Neural cell (in vitro differentiated cells): ENCODE measurements around the gene GABPA. TPM values are rescaled to one million over a fixed set of nuclear protein-coding genes. Genes with fewer than 3 reads are reported as not detected.

ENCODE experiments used
- H2AFZ ChIP-seq: fragments of 200-600, 300-800 bp; sonication (generic), shearing (Covaris generic); 2 replicates; pipeline ENCODE4 v1.6.0; 2014; ENCODE audit warnings: low read depth, mild to moderate bottlenecking, antibody characterized with exemption, low read length, moderate library complexity
- H3F3A ChIP-seq: fragments of 200-600 bp; shearing (Covaris generic); 2 replicates; pipeline ENCODE4 v1.6.1; 2016; ENCODE audit warnings: mild to moderate bottlenecking, moderate library complexity, mixed read lengths, antibody characterized with exemption, low read length; ENCODE audit not compliant: insufficient read depth, poor library complexity, severe bottlenecking
- H3K27ac ChIP-seq: fragments of 200-600, 300-800 bp; sonication (generic), shearing (Covaris generic); 2 replicates; pipeline ENCODE4 v1.5.1; 2014; ENCODE audit warnings: mild to moderate bottlenecking, low read length, moderate library complexity
- H3K27me3 ChIP-seq: fragments of 300-800, 200-600 bp; sonication (generic), shearing (Covaris generic); 2 replicates; pipeline ENCODE4 v1.6.0; 2014; ENCODE audit warnings: mild to moderate bottlenecking, low read depth, low read length, moderate library complexity; ENCODE audit not compliant: insufficient read depth
- H3K36me3 ChIP-seq: fragments of 300-800, 200-600 bp; sonication (generic), shearing (Covaris generic); 2 replicates; pipeline ENCODE4 v1.5.1; 2014; ENCODE audit warnings: mild to moderate bottlenecking, antibody characterized with exemption, low read length, moderate library complexity; ENCODE audit not compliant: insufficient read depth
- H3K4me2 ChIP-seq: fragments of 300-800, 200-600 bp; sonication (generic), shearing (Covaris generic); 2 replicates; pipeline ENCODE4 v1.6.0; 2014; ENCODE audit warnings: mild to moderate bottlenecking, low read length
- H3K4me3 ChIP-seq: fragments of 300-800, 200-600 bp; sonication (generic), shearing (Covaris generic); 2 replicates; pipeline ENCODE4 v1.5.1; 2014; ENCODE audit warnings: mild to moderate bottlenecking, low read length, moderate library complexity
- H3K79me2 ChIP-seq: fragments of 200-600 bp; shearing (Covaris generic); replicated peaks from 2 replicates; pipeline ENCODE4 v1.6.0; 2014; ENCODE audit warnings: mild to moderate bottlenecking, low read length, moderate library complexity; ENCODE audit not compliant: insufficient read depth
- H3K9ac ChIP-seq: fragments of 300-800, 200-600 bp; sonication (generic), shearing (Covaris generic); 2 replicates; pipeline ENCODE4 v1.6.1; 2016; ENCODE audit warnings: mild to moderate bottlenecking, low read length, mixed read lengths
- H3K9me2 ChIP-seq: fragments of 200-600 bp; shearing (Covaris generic); 2 replicates; pipeline ENCODE4 v1.6.1; 2016; ENCODE audit warnings: mild to moderate bottlenecking, low read length, mixed read lengths; ENCODE audit not compliant: insufficient read depth
- H3K9me3 ChIP-seq: fragments of 200-600, 300-800 bp; sonication (generic), shearing (Covaris generic); 2 replicates; pipeline ENCODE4 v1.6.1; 2016; ENCODE audit warnings: mild to moderate bottlenecking, mixed run types, low read length, moderate library complexity, mixed read lengths
- H4K20me1 ChIP-seq: fragments of 200-600 bp; shearing (Covaris generic); 2 replicates; pipeline ENCODE4 v1.6.1; 2016; ENCODE audit warnings: mild to moderate bottlenecking, mixed run types; ENCODE audit not compliant: insufficient read depth
- CTCF ChIP-seq: fragments of 450-650 bp; IDR thresholded peaks from 2 replicates; pipeline ENCODE4 v1.5.1; 2014; ENCODE audit warnings: antibody characterized with exemption, mild to moderate bottlenecking, moderate library complexity; ENCODE audit not compliant: poor library complexity, severe bottlenecking
- EP300 ChIP-seq: fragments of 450-650 bp; conservative IDR thresholded peaks from 2 replicates; pipeline ENCODE4 v1.6.1; 2014; ENCODE audit warnings: antibody characterized with exemption, mild to moderate bottlenecking, moderate library complexity; ENCODE audit not compliant: poor library complexity, severe bottlenecking
- EZH2 ChIP-seq: fragments of 200-600, 300-800 bp; shearing (Covaris generic), sonication (generic); IDR thresholded peaks from 2 replicates; pipeline ENCODE4 v1.6.1; 2014; ENCODE audit warnings: antibody characterized with exemption, low read length, borderline replicate concordance, mild to moderate bottlenecking; ENCODE audit not compliant: insufficient read depth, poor library complexity, severe bottlenecking
- MXI1 ChIP-seq: fragments of 450-650 bp; conservative IDR thresholded peaks from 2 replicates; pipeline ENCODE4 v1.6.1; 2014; ENCODE audit warnings: antibody characterized with exemption, mild to moderate bottlenecking; ENCODE audit not compliant: poor library complexity, severe bottlenecking
- POLR2AphosphoS5 ChIP-seq: IDR thresholded peaks from 2 replicates; pipeline ENCODE4 v1.6.1; 2012
- RAD21 ChIP-seq: fragments of 450-650 bp; conservative IDR thresholded peaks from 2 replicates; pipeline ENCODE4 v1.6.1; 2014; ENCODE audit warnings: antibody characterized with exemption, mild to moderate bottlenecking, moderate library complexity
- REST ChIP-seq: IDR thresholded peaks from 2 replicates; pipeline ENCODE4 v1.6.1; 2012; ENCODE audit warnings: borderline replicate concordance
- SMC3 ChIP-seq: fragments of 450-650 bp; conservative IDR thresholded peaks from 2 replicates; pipeline ENCODE4 v1.6.1; 2014; ENCODE audit warnings: antibody characterized with exemption, mild to moderate bottlenecking, moderate library complexity; ENCODE audit not compliant: poor library complexity
- TAF1 ChIP-seq: IDR thresholded peaks from 2 replicates; pipeline ENCODE4 v1.6.1; 2012; ENCODE audit warnings: low read depth
- polyA plus RNA-seq: library from polyadenylated mRNA; depleted of rRNA; stranded (reverse); fragments of >200 nt; gene quantifications from 2 replicates; pipeline ENCODE4 v1.2.3, GENCODE V29; 2014

Gene GABPA
- polyA plus RNA-seq, 1 donor from 2014 or later, result 45.4 TPM

GRCh38 chr21:25760061-25760460 lies 25.3 kb downstream of the GABPA start:
- Histone ChIP-seq H3K79me2 (no peaks in the 10 kb centered on the region), H3K9me2 (no peaks in the 10 kb centered on the region), H3K9me3 (no peaks in the 10 kb centered on the region), H4K20me1 (no peaks in the 10 kb centered on the region), H3K4me2 (no peak overlapping the region), H3K27ac (no peak overlapping the region), H3K27me3 (no peaks in the 10 kb centered on the region), H3K4me3 (no peak overlapping the region), H3K36me3 (peaks cover 7% of the 10 kb centered on the region), H3K9ac (no peak overlapping the region), H2AFZ (no peak overlapping the region), H3F3A (no peaks in the 10 kb centered on the region)
- TF ChIP-seq SMC3, result no peak
- TF ChIP-seq REST, result no peak
- TF ChIP-seq POLR2AphosphoS5, result no peak
- TF ChIP-seq RAD21, result no peak
- TF ChIP-seq EP300, result no peak
- no peak for TF ChIP-seq TAF1
- no peak for TF ChIP-seq CTCF
- no peak for TF ChIP-seq MXI1
- no peak for TF ChIP-seq EZH2

GRCh38 chr21:25760677-25761076 lies 25.9 kb downstream of the GABPA start:
- H3K4me2 ChIP-seq, result no peak overlapping the region
- H3F3A ChIP-seq, result no peaks in the 10 kb centered on the region
- H3K36me3 ChIP-seq, result peaks cover 13% of the 10 kb centered on the region
- no peak overlapping the region for H3K9ac ChIP-seq
- H2AFZ ChIP-seq, result no peak overlapping the region
- no peaks in the 10 kb centered on the region for H3K9me2 ChIP-seq
- no peaks in the 10 kb centered on the region for H4K20me1 ChIP-seq
- H3K27ac ChIP-seq, result no peak overlapping the region
- no peak overlapping the region for H3K4me3 ChIP-seq
- no peaks in the 10 kb centered on the region for H3K9me3 ChIP-seq
- no peaks in the 10 kb centered on the region for H3K27me3 ChIP-seq
- no peaks in the 10 kb centered on the region for H3K79me2 ChIP-seq
- TF ChIP-seq EZH2 (no peak), TAF1 (no peak), POLR2AphosphoS5 (no peak), CTCF (no peak), REST (no peak)
